ENCODE results near the gene FBLN7. TPM values are rescaled to one million over a fixed set of nuclear protein-coding genes. Genes with fewer than 3 reads are reported as not detected.

The FBLN7 gene
- polyA plus RNA-seq, 3 donors: 0.04 TPM; not detected in 2

DNA sequence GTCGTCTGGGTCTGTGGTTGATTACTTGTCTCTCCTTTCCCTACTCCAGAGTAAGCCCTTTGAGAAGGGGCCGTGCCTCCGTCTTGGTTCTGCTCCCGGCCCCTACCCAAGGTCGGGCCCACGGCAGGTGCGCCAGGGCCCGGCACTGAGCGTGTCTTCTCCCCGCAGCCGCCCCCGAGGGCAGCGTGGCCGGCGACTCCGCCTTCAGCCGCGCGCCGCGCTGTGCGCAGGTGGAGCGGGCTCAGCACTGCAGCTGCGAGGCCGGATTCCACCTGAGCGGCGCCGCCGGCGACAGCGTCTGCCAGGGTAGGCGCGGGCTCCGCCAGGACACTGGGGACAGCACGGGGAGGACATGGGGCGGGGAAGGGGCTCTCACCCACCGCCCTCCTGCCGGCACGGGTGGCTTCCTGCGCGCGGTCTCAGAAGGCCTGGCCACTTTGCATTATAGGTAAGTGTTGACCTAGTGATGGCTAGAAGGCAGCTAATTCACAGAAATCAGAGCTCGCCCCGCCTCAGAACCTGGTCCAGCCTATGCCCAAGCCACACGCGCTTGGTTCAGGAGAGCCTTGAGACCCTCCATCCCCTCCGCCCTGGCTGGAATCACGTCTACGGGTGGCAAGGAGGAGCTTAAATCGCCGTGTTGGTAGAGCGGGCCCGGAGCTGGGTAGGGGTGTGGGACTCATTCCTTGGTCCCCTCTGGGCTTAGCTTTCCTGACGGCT, 43.5 kb downstream of the FBLN7 start:
- WGBS (ENCODE audit: insufficient coverage): 16% methylated on average over 47 of the region's 54 CpGs

GRCh38 chr2:112182581-112183034, 44.4 kb downstream of the FBLN7 start:
- peaks cover 0 to 4% of the 10 kb centered on the region in 2 donors for H3K9me3 ChIP-seq (replicated peaks in 1 of 2; ENCODE audit: control insufficient read depth in 1 of 2, insufficient read depth in 1 of 2, low read length in 2 of 2)
- DNase-seq: no peak
- TF ChIP-seq CTCF (IDR thresholded peaks at IDR 0.05): no peak
- Mint-ChIP-seq H3K27me3 (ENCODE audit: low read depth in 3 of 3) (peaks cover 34 to 56% (median 41%) of the 10 kb centered on the region in 3 donors), H3K4me3 (peak overlapping the region in 1 of 2 donors; percentile 54), H3K4me1 (peaks cover 3% of the 10 kb centered on the region), H3K36me3 (no peaks in the 10 kb centered on the region), H3K9me3 (peaks cover 0 to 20% (median 13%) of the 10 kb centered on the region in 7 donors), H3K27ac (no peak overlapping the region)
- H2AFZ ChIP-seq (ENCODE audit: insufficient read depth, low read depth, low read length, poor library complexity, severe bottlenecking): no peak overlapping the region
- H3K4me3 ChIP-seq (replicated peaks in 1 of 3; ENCODE audit: low read depth in 2 of 3, low read length in 3 of 3): no peak overlapping the region
- intact Hi-C loops (cut with micrococcal nuclease): no loop called here
- 91% methylated on average over 11 of the region's 17 CpGs for WGBS (ENCODE audit: insufficient coverage)
- H3K4me2 ChIP-seq (replicated peaks; ENCODE audit: extremely low read depth, low read length, poor library complexity, severe bottlenecking): no peak overlapping the region
- no peak overlapping the region for H3K27ac ChIP-seq (ENCODE audit: low read depth in 1 of 2, low read length in 2 of 2)
- H3K79me2 ChIP-seq (ENCODE audit: insufficient read depth, low read length): no peaks in the 10 kb centered on the region
- no peak overlapping the region for H3K9ac ChIP-seq (ENCODE audit: insufficient read depth, low read length, poor library complexity, severe bottlenecking)
- H3K27me3 ChIP-seq (ENCODE audit: control insufficient read depth in 2 of 2, insufficient read depth in 2 of 2, low read length in 2 of 2): peaks cover 2 to 33% of the 10 kb centered on the region in 2 donors
- no peaks in the 10 kb centered on the region for H3K4me1 ChIP-seq (ENCODE audit: control insufficient read depth in 1 of 2, insufficient read depth in 2 of 2, low read length in 2 of 2)
- no peaks in the 10 kb centered on the region for H3K36me3 ChIP-seq (replicated peaks in 1 of 2; ENCODE audit: control insufficient read depth in 1 of 2, insufficient read depth in 2 of 2, low read length in 2 of 2)
- H4K20me1 ChIP-seq (ENCODE audit: insufficient read depth, low read length): no peaks in the 10 kb centered on the region

More for the DNA sequence above, 43.5 kb downstream of the FBLN7 start:
- Histone ChIP-seq H4K20me1 (ENCODE audit: insufficient read depth, low read length) (no peaks in the 10 kb centered on the region), H3K27ac (ENCODE audit: low read depth in 1 of 2, low read length in 2 of 2) (no peak overlapping the region), H3K4me2 (replicated peaks; ENCODE audit: extremely low read depth, low read length, poor library complexity, severe bottlenecking) (no peak overlapping the region), H3K36me3 (replicated peaks in 1 of 2; ENCODE audit: control insufficient read depth in 1 of 2, insufficient read depth in 2 of 2, low read length in 2 of 2) (no peaks in the 10 kb centered on the region), H3K79me2 (ENCODE audit: insufficient read depth, low read length) (no peaks in the 10 kb centered on the region), H3K27me3 (ENCODE audit: control insufficient read depth in 2 of 2, insufficient read depth in 2 of 2, low read length in 2 of 2) (peaks cover 2 to 33% of the 10 kb centered on the region in 2 donors), H3K4me1 (ENCODE audit: control insufficient read depth in 1 of 2, insufficient read depth in 2 of 2, low read length in 2 of 2) (no peaks in the 10 kb centered on the region), H3K9ac (ENCODE audit: insufficient read depth, low read length, poor library complexity, severe bottlenecking) (no peak overlapping the region), H3K4me3 (replicated peaks in 1 of 3; ENCODE audit: low read depth in 2 of 3, low read length in 3 of 3) (no peak overlapping the region), H3K9me3 (replicated peaks in 1 of 2; ENCODE audit: control insufficient read depth in 1 of 2, insufficient read depth in 1 of 2, low read length in 2 of 2) (peaks cover 0 to 4% of the 10 kb centered on the region in 2 donors), H2AFZ (ENCODE audit: insufficient read depth, low read depth, low read length, poor library complexity, severe bottlenecking) (no peak overlapping the region)
- Mint-ChIP-seq H3K36me3 (no peaks in the 10 kb centered on the region), H3K4me1 (peaks cover 3% of the 10 kb centered on the region), H3K27ac (no peak overlapping the region), H3K27me3 (ENCODE audit: low read depth in 3 of 3) (peaks cover 32 to 61% (median 45%) of the 10 kb centered on the region in 3 donors), H3K9me3 (peaks cover 0 to 20% (median 11%) of the 10 kb centered on the region in 7 donors), H3K4me3 (peak overlapping the region in 1 of 2 donors; percentile 72)
- intact Hi-C loops (cut with micrococcal nuclease): no loop called here
- TF ChIP-seq CTCF (IDR thresholded peaks at IDR 0.05): no peak
- no peak for DNase-seq

Data from CD14-positive monocyte (primary cell).